Measurements from ENCODE around the gene PTPA.

DNA sequence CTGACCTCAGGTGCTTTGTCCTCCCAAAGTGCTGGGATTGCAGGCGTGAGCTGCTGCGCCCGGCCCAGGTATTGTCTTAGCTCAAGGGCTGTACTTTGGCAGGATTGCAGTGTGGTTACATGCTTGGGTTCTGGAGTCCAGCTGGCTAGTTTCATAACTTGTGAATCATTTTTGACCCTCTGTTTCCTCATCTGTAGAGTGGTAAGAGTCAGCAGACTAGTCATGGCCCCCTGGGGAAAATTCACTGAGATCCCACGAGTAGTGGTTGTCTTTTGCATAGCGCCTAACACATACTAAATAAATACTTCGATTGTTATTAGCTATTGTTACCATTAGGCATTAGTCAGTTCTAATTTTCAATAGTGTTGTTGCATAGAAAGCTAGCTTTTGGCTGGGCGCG, 14.3 kb downstream of the PTPA start:
- TF ChIP-seq SUZ12 (IDR thresholded peaks at IDR 0.05) = no peak
- TF ChIP-seq CTBP1 (IDR thresholded peaks at IDR 0.05; ENCODE audit: borderline replicate concordance) = no peak
- TF ChIP-seq FOXM1 (IDR thresholded peaks at IDR 0.05; ENCODE audit: borderline replicate concordance) = no peak
- no peak for TF ChIP-seq HDGF (IDR thresholded peaks at IDR 0.05; ENCODE audit: borderline replicate concordance)
- no peak for TF ChIP-seq FOXK2 (IDR thresholded peaks at IDR 0.05)
